H1 (cell line): ENCODE results near the gene PC. TPM values are rescaled to one million over a fixed set of nuclear protein-coding genes. Genes with fewer than 3 reads are reported as not detected.
"Not testable (repeated sequence)": the region's sequence is repeated elsewhere in the genome, so short reads cannot be mapped to it uniquely, and the experiment has no call there.

Experiments used
- CTCF ChIA-PET: fragments of 300-600 bp; sonication (Branson Sonifier 250); formaldehyde crosslinking; loops from one replicate; lab custom pipeline; 2021; ENCODE audit not compliant: partially characterized antibody; lab: Charles Lee
- POLR2A ChIA-PET: fragments of 300-600 bp; sonication (Branson Sonifier 250); formaldehyde crosslinking; loops from one replicate; lab custom pipeline; 2021; ENCODE audit warnings: inconsistent platforms; ENCODE audit not compliant: partially characterized antibody; lab: Charles Lee
- DNase-seq, 2 experiments: peaks; one replicate each; pipeline versions ENCODE4 v3.0.0 to v3.0.0-alpha.2; 2010 to 2022; ENCODE audit warnings: low spot score in 2 of 2, low read depth in 1 of 2, mixed read lengths in 1 of 2
- FAIRE-seq: peaks from 2 replicates; lab custom pipeline; 2011; peaks lifted over from hg19 to GRCh38; lab: Jason Lieb, UNC
- H2AFZ ChIP-seq: 2 replicates; pipeline ENCODE4 v1.8.1; 2012; ENCODE audit warnings: low read length, inconsistent platforms
- H2AK5ac ChIP-seq: 2 replicates; pipeline ENCODE4 v1.6.1; 2013; ENCODE audit warnings: low read depth, low read length
- H2BK120ac ChIP-seq: replicated peaks from 2 replicates; pipeline ENCODE3; 2013; ENCODE audit warnings: low read depth, low read length, inconsistent platforms
- H2BK12ac ChIP-seq: 2 replicates; pipeline ENCODE4 v1.6.1; 2013; ENCODE audit warnings: low read depth, low read length
- H2BK15ac ChIP-seq: 2 replicates; pipeline ENCODE4 v1.6.1; 2013; ENCODE audit warnings: low read length
- H2BK20ac ChIP-seq: 2 replicates; pipeline ENCODE4 v1.6.1; 2013; ENCODE audit warnings: low read length
- H2BK5ac ChIP-seq: 2 replicates; pipeline ENCODE4 v1.6.1; 2013; ENCODE audit warnings: low read depth, low read length
- H3K14ac ChIP-seq: 2 replicates; pipeline ENCODE4 v1.6.1; 2013; ENCODE audit warnings: inconsistent platforms; ENCODE audit not compliant: insufficient read length
- H3K18ac ChIP-seq: 2 replicates; pipeline ENCODE4 v1.6.1; 2013; ENCODE audit warnings: low read length; ENCODE audit errors: extremely low read depth
- H3K23ac ChIP-seq: 2 replicates; pipeline ENCODE4 v1.6.1; 2013; ENCODE audit warnings: inconsistent platforms; ENCODE audit not compliant: insufficient read length
- H3K23me2 ChIP-seq: 2 replicates; pipeline ENCODE4 v1.6.1; 2013; ENCODE audit warnings: low read depth, low read length
- H3K27ac ChIP-seq: 2 replicates; pipeline ENCODE4 v1.6.1; 2011; ENCODE audit warnings: low read depth, low read length, inconsistent platforms
- H3K27me3 ChIP-seq, 4 experiments: replicated peaks in 1 of 4; 1 replicate in 1 of 4; 2 replicates in 3 of 4; pipeline versions ENCODE4 v1.6.1 to v1.8.1; 2011 to 2013; ENCODE audit warnings: low read length in 3 of 4, mild to moderate bottlenecking in 3 of 4, inconsistent platforms in 2 of 4, mixed read lengths in 2 of 4, moderate library complexity in 1 of 4; ENCODE audit not compliant: control insufficient read depth in 3 of 4, insufficient read depth in 3 of 4; ENCODE audit errors: extremely low read depth in 1 of 4
- H3K36me3 ChIP-seq, 4 experiments: 2 replicates each; pipeline versions ENCODE4 v1.6.1 to v1.8.1; 2011 to 2013; ENCODE audit warnings: mild to moderate bottlenecking in 4 of 4, low read length in 3 of 4, moderate library complexity in 2 of 4, control low read depth in 1 of 4, inconsistent platforms in 1 of 4; ENCODE audit not compliant: insufficient read depth in 4 of 4, control insufficient read depth in 2 of 4
- H3K4ac ChIP-seq: replicated peaks from 2 replicates; pipeline ENCODE3; 2013; ENCODE audit warnings: low read length, low read depth, mixed read lengths, inconsistent platforms; ENCODE audit not compliant: insufficient read length
- H3K4me1 ChIP-seq, 4 experiments: replicated peaks in 1 of 4; 1 replicate in 1 of 4; 2 replicates in 3 of 4; pipeline versions ENCODE4 v1.6.1 to v1.8.1; 2011 to 2013; ENCODE audit warnings: low read length in 3 of 4, inconsistent platforms in 2 of 4, mixed read lengths in 1 of 4; ENCODE audit not compliant: insufficient read depth in 4 of 4, control insufficient read depth in 3 of 4
- H3K4me2 ChIP-seq, 2 experiments: 2 replicates each; pipeline versions ENCODE4 v1.6.1 to v1.8.1; 2011 to 2013; ENCODE audit warnings: low read depth in 2 of 2, low read length in 2 of 2, control low read depth in 1 of 2, inconsistent platforms in 1 of 2, mild to moderate bottlenecking in 1 of 2; ENCODE audit not compliant: insufficient read depth in 1 of 2
- H3K4me3 ChIP-seq, 4 experiments: fragments of 200-600, 300-600 bp in 1 of 4; sonication (generic), shearing (Covaris generic), sonication (Bioruptor Twin) in 1 of 4; 2 replicates each; pipeline versions ENCODE4 v1.5.1 to v1.8.1; 2011 to 2016; ENCODE audit warnings: low read length in 4 of 4, low read depth in 3 of 4, control low read depth in 2 of 4, inconsistent platforms in 2 of 4, mild to moderate bottlenecking in 2 of 4, mixed read lengths in 1 of 4, moderate library complexity in 1 of 4; ENCODE audit not compliant: insufficient read depth in 2 of 4; ENCODE audit errors: extremely low read depth in 1 of 4
- H3K56ac ChIP-seq: replicated peaks from 2 replicates; pipeline ENCODE3; 2013; ENCODE audit warnings: low read depth, mild to moderate bottlenecking, mixed read lengths, low read length, inconsistent platforms; ENCODE audit not compliant: insufficient read length
- H3K79me1 ChIP-seq: 2 replicates; pipeline ENCODE4 v1.6.1; 2013; ENCODE audit warnings: low read depth, low read length, control low read depth
- H3K79me2 ChIP-seq, 2 experiments: 2 replicates each; pipeline versions ENCODE4 v1.6.1 to v1.8.1; 2012 to 2013; ENCODE audit warnings: low read length in 2 of 2, mild to moderate bottlenecking in 2 of 2, inconsistent platforms in 1 of 2; ENCODE audit not compliant: insufficient read depth in 2 of 2, control insufficient read depth in 1 of 2
- H3K9ac ChIP-seq, 4 experiments: replicated peaks in 1 of 4; 1 replicate in 1 of 4; 2 replicates in 3 of 4; pipeline versions ENCODE4 v1.6.1 to v1.8.1; 2011 to 2013; ENCODE audit warnings: low read depth in 3 of 4, low read length in 3 of 4, control low read depth in 2 of 4, mild to moderate bottlenecking in 2 of 4, moderate library complexity in 2 of 4, inconsistent platforms in 1 of 4; ENCODE audit errors: extremely low read depth in 1 of 4
- H3K9me3 ChIP-seq, 2 experiments: 2 replicates each; pipeline versions ENCODE4 v1.6.1 to v1.8.1; 2012 to 2013; ENCODE audit warnings: mild to moderate bottlenecking in 2 of 2, moderate library complexity in 2 of 2, control low read depth in 1 of 2, inconsistent platforms in 1 of 2, low read depth in 1 of 2, low read length in 1 of 2, mixed read lengths in 1 of 2; ENCODE audit not compliant: insufficient read depth in 2 of 2
- H4K20me1 ChIP-seq, 2 experiments: replicated peaks in 1 of 2; 2 replicates each; pipeline versions ENCODE3 to v1.8.1; 2011 to 2013; ENCODE audit warnings: inconsistent platforms in 2 of 2, low read length in 2 of 2, mild to moderate bottlenecking in 1 of 2; ENCODE audit not compliant: insufficient read depth in 2 of 2, control insufficient read depth in 1 of 2
- H4K5ac ChIP-seq: 2 replicates; pipeline ENCODE4 v1.6.1; 2013; ENCODE audit warnings: low read length, low read depth, mixed read lengths, inconsistent platforms; ENCODE audit not compliant: insufficient read length
- H4K8ac ChIP-seq: 2 replicates; pipeline ENCODE4 v1.8.0; 2013; ENCODE audit warnings: mild to moderate bottlenecking, moderate library complexity, low read length, inconsistent platforms; ENCODE audit not compliant: insufficient read depth; ENCODE audit errors: extremely low read depth
- H4K91ac ChIP-seq: replicated peaks from 2 replicates; pipeline ENCODE3; 2013; ENCODE audit warnings: low read length, mixed read lengths, inconsistent platforms; ENCODE audit not compliant: insufficient read length
- WGBS, 2 experiments: shearing (Covaris generic) in 1 of 2; methylation state at CpG; one replicate each; pipeline versions ENCODE4 v1.1.6 to v1.1.7; 2013 to 2015; ENCODE audit warnings: low lambda C conversion rate in 2 of 2, mixed read lengths in 2 of 2, inconsistent platforms in 1 of 2, low coverage in 1 of 2, missing lambda C conversion rate in 1 of 2; ENCODE audit not compliant: insufficient replicate concordance in 2 of 2, insufficient coverage in 1 of 2, insufficient read length in 1 of 2; ENCODE audit errors: extremely low coverage in 1 of 2, missing lambda C conversion rate in 1 of 2; 5-methylcytosine and 5-hydroxymethylcytosine counted together
- polyA plus RNA-seq, 7 experiments: library from polyadenylated mRNA; depleted of rRNA in 3 of 7; stranded (reverse) in 5 of 7; unstranded in 2 of 7; fragments of >200 nt in 5 of 7; fragments of 200-250 nt in 2 of 7; gene quantifications; 1 replicate in 5 of 7; 2 replicates in 1 of 7; 4 replicates in 1 of 7; pipeline versions ENCODE4 v1.2.1 to v1.2.3, GENCODE V29; 2011 to 2013; ENCODE audit warnings: missing spikeins in 2 of 7, mixed read lengths in 2 of 7
- total RNA-seq: library from RNA; stranded (reverse); fragmentation: NEBNext Ultra II Directional; extraction: Animal tissue kit (Norgen Biotek cat#: 25700); gene quantifications from 2 replicates; pipeline ENCODE4 v1.2.1, GENCODE V29; 2021

The PC gene
- total and polyA plus RNA-seq, 2 of the 8 experiments (the other 6 are each of a cell fraction or from before 2014, with no cell fraction given): 11.5 to 27.5 TPM

GRCh38 chr11:67005200-67005599 lies 47.0 kb upstream of the PC start:
- not testable (repeated sequence) for H2BK12ac ChIP-seq, H3K14ac ChIP-seq, H4K8ac ChIP-seq, H2AK5ac ChIP-seq, H3K79me1 ChIP-seq, H3K79me2 ChIP-seq, H3K23ac ChIP-seq, H3K9ac ChIP-seq, FAIRE-seq, H2AFZ ChIP-seq, H2BK20ac ChIP-seq, H3K27ac ChIP-seq, H4K20me1 ChIP-seq, H3K4me3 ChIP-seq, H3K9me3 ChIP-seq, H2BK15ac ChIP-seq, H3K23me2 ChIP-seq, H3K36me3 ChIP-seq, DNase-seq, H4K91ac ChIP-seq, H4K5ac ChIP-seq, H3K4ac ChIP-seq, H2BK120ac ChIP-seq, H3K27me3 ChIP-seq, H2BK5ac ChIP-seq, H3K18ac ChIP-seq, H3K4me2 ChIP-seq, H3K56ac ChIP-seq
- 90% methylated on average over 8 of the region's 8 CpGs; no CpG with 5 or more reads in 1 of the 2 experiments for WGBS, 2 experiments
- CTCF ChIA-PET: interaction anchor here (2.3 kb wide), 1 partner anchor 16 kb away, joined by 10 read pairs; no protein-coding TSS in a partner anchor
- POLR2A ChIA-PET: interaction anchor here (0.9 to 1.9 kb wide), 2 partner anchors 10 to 19 kb away, joined by 3 to 4 read pairs; no protein-coding TSS in a partner anchor
- H3K4me1 ChIP-seq: peaks cover 7 to 17% (median 12%) of the 10 kb centered on the region in 4 experiments
